NCI-H82 (cell line): ENCODE results near the gene ONECUT3.

ENCODE experiments used
- DNase-seq: peaks from one replicate; lab custom pipeline; 2025; lab: John Stamatoyannopoulos, UW

ONECUT3 gene

GRCh38 chr19:1739960-1740629 is 13.2 kb upstream of the ONECUT3 start:
- no peak for DNase-seq

- no peak for DNase-seq
These were observed 10.2 kb upstream of the ONECUT3 start for GRCh38 chr19:1742989-1743696.

- DNase-seq = no peak
These were observed 9.1 kb upstream of the ONECUT3 start for GRCh38 chr19:1744133-1744665.

- no peak for DNase-seq
These were observed 8.3 kb upstream of the ONECUT3 start for GRCh38 chr19:1744822-1745563.

GRCh38 chr19:1745589-1746031 is 7.7 kb upstream of the ONECUT3 start:
- peak; percentile 19 for DNase-seq

GRCh38 chr19:1746401-1747284 is 6.7 kb upstream of the ONECUT3 start:
- no peak for DNase-seq

- no peak for DNase-seq
These were observed 5.8 kb upstream of the ONECUT3 start for GRCh38 chr19:1747285-1748114.

- DNase-seq = no peak
These were observed 5.0 kb upstream of the ONECUT3 start for GRCh38 chr19:1748115-1748872.

GRCh38 chr19:1748873-1749341 is 4.4 kb upstream of the ONECUT3 start:
- no peak for DNase-seq

GRCh38 chr19:1749373-1750342 is 3.6 kb upstream of the ONECUT3 start:
- no peak for DNase-seq

GRCh38 chr19:1750343-1751021 is 2.8 kb upstream of the ONECUT3 start:
- no peak for DNase-seq

- no peak for DNase-seq
These were observed 1.8 kb upstream of the ONECUT3 start for GRCh38 chr19:1751367-1752008.

GRCh38 chr19:1752009-1752756 is 1.1 kb upstream of the ONECUT3 start:
- DNase-seq = no peak

GRCh38 chr19:1754018-1754635 is 821 bp downstream of the ONECUT3 start:
- DNase-seq = no peak

- DNase-seq = no peak
These were observed 1.5 kb downstream of the ONECUT3 start for GRCh38 chr19:1754636-1755466.
